ENCODE results near the gene CLINT1.
A peak's percentile ranks its signal among the peaks of the same experiment; 100 is the strongest.

Gene CLINT1

GRCh38 chr5:157820593-157821252 is 38.2 kb downstream of the CLINT1 start:
- DNase-seq = peak in 1 of 2 donors; percentile 46

DNA sequence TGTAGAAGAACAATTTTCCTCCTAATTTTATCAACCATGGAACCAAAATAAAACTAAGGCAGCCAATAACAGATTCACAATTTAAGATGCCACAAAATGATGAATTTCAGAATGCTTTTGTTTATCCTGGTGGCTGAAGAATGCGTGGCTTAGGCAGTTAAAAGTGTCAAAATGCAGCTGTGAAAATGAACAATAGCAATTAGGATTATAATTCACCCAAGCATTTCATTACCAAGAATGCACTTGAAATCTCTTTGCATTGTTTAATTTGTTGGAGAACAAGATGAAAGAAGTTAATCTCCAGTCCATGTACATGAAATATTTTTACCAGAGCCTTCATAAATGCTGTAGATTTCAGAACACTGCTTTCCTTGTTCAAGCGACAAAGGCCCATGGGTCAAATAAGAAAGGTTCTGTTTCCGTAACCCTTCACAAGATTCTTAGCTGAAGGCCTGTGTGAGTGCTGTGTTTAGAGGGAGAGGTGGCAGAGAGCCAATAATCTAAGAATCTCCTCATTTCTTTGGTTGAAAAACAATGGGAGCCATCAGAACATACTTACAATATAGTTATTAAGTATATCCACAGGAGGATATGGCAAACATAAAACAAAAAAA is 39.3 kb downstream of the CLINT1 start:
- no peak for DNase-seq

GRCh38 chr5:157818368-157818767 is 40.6 kb downstream of the CLINT1 start:
- no peak for DNase-seq

DNA sequence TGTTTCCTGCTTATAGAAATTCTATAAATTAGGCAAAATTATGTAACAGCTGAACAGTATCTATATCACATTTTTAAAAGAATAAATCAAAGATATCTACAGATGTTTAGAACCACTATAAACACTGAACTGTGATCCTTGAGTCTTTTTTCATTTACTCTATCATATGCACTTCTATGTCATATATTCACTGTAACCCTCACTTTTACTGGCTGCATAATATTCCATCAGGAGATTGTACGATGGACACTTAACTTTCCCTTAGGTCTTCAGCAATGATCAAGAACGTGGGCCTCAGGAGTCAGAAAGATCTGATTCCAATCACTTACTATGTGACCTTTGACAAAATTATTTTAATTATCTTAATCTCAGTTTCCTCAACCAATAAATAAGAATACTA is 41.0 kb downstream of the CLINT1 start:
- no peak for DNase-seq

GRCh38 chr5:157817387-157817702 is 41.6 kb downstream of the CLINT1 start:
- no peak for DNase-seq

DNA sequence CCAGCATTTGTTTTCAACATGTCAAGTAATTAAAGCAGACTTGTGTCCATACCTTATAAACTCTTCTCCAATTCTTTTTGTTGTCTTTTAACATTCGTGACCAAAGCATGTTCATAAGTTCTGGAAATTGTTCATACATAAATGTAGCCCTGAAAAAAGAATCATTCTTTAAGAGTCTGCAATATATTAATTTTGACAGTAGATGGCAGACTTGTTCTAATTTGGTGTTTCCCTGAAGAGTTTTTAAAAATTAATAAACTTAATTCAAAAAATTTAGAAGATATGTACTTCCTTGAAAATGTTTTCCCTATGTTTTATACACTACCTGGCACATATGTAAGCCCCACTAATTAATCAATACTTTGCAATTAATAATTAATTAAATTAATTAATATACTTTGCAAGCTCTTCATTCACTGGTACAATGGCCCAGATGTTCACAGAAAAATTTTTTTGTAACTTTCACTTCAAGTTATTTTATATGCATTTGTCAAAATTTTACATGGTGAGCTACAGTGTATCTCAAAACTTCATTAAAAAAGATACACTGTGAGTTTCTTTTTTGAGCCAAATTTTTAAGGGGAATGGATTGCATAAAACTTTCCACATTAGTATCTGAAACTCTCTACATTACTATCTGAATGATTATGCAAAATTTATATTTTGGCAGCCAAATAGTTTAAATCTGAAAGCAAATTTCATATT is 42.1 kb downstream of the CLINT1 start:
- DNase-seq = peak in 1 of 2 donors; percentile 38

- no peak for DNase-seq
Measured at GRCh38 chr5:157812086-157812485, 46.9 kb downstream of the CLINT1 start.

DNA sequence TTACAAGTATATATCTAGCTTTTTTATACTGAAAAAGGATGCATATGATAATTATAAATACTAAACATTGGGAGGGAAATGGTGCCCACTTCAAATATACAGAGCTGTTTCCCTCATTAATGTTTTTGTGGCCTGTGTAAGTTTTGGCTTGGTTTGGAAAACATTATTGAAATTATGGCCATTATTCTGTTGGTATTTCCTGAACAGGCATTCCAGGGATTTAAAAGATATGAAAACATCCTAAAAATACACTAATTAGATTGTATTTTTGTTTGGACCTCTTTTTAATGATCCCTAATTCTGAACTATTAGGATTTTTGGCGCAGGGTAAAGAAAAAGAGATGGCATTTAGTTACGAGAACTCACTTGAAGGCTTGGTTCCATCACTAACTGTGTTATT is 50.9 kb downstream of the CLINT1 start:
- no peak for DNase-seq

DNA sequence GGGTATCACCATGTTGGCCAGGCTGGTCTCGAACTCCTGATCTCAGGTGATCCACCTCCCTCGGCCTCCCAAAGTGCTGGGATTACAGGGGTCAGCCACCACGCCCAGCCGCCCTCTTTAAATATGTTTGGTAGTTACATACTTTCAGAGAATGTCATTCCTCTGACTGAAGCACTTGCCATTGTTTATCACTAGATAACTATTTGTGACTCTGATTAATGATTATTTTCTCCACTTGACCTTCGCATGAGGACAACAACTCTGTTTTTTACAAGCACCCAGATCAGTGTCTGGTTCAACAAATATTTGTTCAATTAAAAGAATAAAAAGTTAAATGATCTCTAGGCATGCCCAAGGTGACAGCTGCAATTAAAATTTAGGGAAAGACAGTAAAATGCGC is 56.2 kb downstream of the CLINT1 start:
- DNase-seq = no peak

DNA sequence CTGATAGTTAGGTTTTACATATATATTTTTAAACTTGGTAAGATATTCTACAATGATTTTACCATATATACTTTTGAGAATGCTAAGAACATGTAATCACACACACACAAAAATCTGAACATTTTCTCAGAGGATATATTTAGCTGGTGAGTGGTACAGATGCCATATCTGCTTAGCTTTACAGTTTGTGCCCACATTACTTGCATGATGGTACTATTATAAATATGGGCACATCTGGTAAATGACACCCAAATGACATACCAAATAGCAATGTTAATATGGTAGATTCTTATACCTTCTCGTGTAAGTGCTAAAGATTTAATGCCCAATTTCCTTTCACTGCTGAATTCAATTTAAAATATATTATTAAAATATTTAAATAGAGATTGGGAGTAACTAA is 58.8 kb downstream of the CLINT1 start:
- no peak for DNase-seq

- no peak for DNase-seq
Measured at GRCh38 chr5:157799578-157799977, 59.4 kb downstream of the CLINT1 start.

DNA sequence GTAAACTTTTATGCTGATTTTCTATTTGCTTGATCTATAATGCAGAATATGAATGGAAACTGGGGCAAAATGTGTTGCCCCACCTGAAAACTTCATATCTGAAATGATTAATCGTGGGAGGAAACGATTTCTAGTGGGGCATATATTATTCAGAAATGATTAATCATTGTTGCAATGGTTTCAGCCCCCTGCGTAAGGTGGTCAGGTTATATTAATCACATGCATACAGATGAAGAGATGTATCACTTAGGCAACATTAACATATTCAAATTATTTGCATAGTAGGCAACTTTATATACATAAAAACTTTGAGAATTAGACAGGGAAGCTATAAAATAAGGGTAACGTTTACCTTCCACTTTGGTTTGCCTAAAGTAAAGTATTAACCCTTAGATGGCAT is 65.6 kb downstream of the CLINT1 start:
- DNase-seq = no peak

DNA sequence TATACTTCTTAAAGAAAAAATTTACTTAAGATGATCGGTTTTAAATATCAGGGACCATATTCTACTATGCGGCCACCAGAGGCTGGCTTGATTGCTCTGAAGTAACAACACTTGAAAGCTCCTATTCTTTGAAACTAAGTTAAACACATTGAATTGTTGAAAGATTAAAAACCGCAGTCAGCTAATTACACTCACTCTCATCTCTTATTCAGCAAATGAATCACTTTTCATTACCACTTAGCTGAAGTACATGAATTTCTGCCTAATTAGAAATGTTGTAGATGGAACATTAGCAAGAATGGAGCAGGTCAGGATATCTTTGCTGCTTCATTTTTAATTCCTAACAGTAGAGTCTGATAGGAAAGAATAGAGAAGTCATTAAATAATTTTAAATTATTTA is 73.1 kb downstream of the CLINT1 start:
- no peak for DNase-seq

GRCh38 chr5:157779221-157779620 is 79.7 kb downstream of the CLINT1 start:
- no peak for DNase-seq

DNA sequence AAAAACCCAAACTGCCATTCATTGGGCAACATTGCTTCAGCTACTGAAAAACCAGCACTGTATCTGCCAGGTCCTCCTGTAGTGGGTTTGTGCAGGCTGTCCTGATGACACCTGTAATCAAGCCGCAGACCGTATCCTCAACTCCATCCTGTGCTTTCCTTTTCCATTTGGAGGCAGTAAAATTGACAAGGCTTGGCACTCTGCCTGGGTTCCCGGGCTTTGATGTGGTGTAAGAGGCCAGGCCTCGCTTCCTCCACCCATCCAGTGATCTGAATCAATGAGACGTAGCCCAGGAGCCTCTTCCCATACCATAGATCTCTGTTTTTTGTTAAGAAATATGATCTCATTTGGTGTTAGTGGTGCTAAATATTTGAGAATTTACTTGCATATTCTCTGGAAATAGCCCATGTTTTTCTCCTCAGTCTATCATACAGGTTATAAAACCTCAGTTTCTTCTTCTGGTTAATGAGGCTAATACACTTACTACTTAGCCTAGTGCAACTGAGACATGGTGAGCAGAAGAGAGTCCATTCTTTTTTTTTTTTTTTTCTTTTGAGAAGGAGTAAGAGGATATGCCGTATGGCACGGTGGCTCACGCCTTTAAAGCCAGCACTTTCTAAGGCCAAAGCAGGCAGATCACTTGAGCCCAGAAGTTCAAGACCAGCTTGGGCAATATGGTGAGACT is 80.7 kb downstream of the CLINT1 start:
- no peak for DNase-seq

DNA sequence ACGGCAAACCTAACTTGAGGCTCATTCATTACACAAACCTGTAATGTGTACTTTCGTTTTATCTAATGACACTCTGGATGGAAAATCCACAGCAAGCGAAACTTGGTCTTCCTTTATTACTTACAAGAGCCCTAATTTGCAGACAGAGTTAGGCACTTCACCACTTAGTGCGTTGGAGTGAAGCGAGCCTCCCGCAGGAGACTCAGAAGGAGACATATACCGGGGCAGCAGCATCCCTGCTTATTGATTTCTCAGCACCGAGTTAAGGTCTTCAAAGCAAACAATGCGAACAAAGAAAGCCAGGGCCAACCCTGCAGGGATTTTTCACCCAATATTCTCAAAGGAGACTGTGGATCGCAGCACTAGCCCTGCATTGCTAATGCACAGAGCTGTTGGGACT is 86.8 kb downstream of the CLINT1 start:
- no peak for DNase-seq

DNA sequence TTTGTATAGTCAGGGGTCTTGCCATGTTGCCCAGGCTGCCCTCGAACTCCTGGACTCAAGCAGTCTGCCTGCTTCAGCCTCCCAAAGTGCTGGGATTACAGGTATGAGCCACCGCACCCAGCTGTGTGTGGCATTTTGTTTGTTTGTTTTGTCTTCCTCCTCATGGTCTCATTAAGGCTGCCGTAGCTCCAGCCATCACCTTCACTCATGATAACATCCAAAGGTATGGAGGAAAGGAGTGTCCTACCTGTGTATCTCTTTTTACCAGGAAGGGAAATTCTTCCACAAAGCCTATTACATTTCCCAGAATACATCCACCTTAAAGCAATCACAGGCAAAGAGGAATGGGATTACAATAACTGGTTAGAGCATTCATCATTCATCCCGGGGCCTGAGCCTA is 88.3 kb downstream of the CLINT1 start:
- no peak for DNase-seq

DNA sequence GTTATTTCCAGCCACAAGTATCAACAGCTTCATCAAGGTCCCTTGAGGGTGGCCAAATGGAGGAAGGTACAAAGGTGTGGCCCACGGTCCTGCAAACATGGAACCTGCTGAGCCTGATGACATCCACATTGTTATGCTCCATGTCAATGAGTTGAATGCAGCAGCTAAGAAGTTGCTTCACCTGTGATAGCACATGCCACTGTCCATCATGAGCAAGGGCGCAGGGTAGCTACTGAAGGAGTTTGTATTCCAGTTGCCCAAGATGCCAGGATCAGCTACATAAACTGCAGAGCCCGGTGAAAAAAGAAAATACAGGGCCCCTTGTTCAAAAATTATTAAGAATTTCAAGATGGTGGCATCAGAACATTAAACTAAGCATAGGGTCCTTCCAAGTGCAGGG is 91.3 kb downstream of the CLINT1 start:
- no peak for DNase-seq

- no peak for DNase-seq
Measured at GRCh38 chr5:157766902-157767301, 92.0 kb downstream of the CLINT1 start.

GRCh38 chr5:157766442-157766841 is 92.5 kb downstream of the CLINT1 start:
- no peak for DNase-seq

DNA sequence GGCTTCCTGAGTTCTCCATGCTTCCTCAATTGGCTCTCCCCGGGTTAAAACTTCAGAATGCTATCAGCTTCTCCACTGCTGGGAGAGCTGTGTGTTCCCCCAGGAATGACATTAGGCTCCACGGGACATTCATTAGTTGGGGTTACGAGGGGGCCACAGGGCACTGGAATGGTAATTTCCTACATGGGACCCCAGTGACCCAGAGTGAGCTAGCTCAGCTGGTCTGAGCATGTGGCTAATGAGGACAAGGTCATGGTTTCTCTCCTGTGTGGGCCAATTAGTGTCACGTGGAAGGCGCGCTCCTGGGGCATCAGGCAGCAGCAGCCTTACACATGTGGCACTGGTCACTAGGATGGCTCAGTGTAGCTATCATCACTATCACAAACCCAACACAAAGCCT is 94.4 kb downstream of the CLINT1 start:
- no peak for DNase-seq

DNA sequence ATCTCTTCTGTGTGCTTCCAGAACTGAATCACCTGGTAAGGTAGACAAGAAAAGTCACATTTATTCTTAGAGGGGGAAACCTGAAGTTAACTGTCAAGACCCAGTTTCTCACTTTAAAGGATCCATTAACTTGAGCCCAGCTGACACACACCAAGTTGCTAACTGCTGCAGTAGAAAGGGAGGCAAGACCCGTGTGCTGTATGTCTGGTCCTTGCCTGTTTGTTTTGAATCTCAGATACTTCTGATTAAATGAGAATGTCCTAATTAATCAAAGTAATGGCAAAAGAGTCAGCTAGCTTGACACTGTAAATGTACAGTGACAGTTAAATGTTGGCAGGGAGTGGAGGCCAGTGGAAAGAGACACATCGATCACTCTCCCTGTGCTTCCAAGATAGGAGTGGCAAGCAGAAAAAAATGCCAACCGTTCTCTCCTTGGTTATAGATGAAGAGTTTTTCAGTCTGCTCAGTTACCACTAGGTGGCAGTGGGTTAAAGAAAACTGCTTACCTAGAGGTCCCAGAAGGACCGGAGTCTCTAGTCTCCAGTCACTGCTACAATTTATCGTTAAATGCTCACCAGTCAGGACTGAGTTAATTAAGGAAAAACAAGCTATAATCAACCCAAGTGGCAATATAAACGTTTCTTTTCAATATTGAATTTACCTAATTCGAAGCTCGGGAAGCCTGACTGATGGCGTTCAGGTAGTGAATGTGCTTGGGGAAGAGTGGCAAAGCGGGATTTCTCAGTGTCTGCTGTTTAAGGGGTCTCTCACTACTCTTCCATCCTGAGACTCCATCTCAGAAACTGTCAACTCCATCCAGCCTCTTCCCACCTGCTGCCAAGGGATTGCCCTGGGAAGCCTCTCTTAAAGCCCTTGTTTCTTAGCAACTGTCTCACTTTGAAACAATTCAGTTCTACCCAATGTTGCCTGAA is 97.0 kb downstream of the CLINT1 start:
- DNase-seq = peak; percentile 6 to 55

GRCh38 chr5:157758706-157759105 is 100.2 kb downstream of the CLINT1 start:
- no peak for DNase-seq

Data from CD4-positive, alpha-beta T cell treated with Interferon alpha-2 for 1 hour (primary cell).